Endothelial cell of hepatic sinusoid (primary cell): ENCODE measurements around the gene KRT6B.
"Not testable (repeated sequence)": the region's sequence is repeated elsewhere in the genome, so short reads cannot be mapped to it uniquely, and the experiment has no call there.

Experiments
- in situ Hi-C: cut with HindIII; loops from 2 replicates; pipeline ENCODE4 v1.10.0; 2017; ENCODE audit warnings: low sequenced_read_pairs

Gene KRT6B

DNA sequence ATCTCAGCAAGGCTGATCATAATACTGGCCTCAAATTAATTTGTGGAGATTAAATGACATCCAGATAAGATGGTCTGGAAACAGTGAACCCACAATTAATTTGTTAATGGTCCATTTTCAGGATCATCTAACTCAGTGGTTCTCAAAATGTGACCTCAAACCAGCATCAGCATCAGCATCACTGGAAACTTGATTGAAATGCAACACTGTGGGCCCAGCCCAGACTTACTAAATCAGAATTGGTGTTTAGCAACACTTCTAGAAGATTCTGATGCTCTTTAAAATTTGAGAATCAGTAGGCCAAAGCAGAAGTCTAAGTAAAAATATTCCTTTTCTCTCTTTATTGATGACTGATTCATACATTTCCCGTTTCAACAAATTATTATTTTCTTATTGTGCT, 35.2 kb downstream of the KRT6B start:
- in situ Hi-C loops = no loop called here

DNA sequence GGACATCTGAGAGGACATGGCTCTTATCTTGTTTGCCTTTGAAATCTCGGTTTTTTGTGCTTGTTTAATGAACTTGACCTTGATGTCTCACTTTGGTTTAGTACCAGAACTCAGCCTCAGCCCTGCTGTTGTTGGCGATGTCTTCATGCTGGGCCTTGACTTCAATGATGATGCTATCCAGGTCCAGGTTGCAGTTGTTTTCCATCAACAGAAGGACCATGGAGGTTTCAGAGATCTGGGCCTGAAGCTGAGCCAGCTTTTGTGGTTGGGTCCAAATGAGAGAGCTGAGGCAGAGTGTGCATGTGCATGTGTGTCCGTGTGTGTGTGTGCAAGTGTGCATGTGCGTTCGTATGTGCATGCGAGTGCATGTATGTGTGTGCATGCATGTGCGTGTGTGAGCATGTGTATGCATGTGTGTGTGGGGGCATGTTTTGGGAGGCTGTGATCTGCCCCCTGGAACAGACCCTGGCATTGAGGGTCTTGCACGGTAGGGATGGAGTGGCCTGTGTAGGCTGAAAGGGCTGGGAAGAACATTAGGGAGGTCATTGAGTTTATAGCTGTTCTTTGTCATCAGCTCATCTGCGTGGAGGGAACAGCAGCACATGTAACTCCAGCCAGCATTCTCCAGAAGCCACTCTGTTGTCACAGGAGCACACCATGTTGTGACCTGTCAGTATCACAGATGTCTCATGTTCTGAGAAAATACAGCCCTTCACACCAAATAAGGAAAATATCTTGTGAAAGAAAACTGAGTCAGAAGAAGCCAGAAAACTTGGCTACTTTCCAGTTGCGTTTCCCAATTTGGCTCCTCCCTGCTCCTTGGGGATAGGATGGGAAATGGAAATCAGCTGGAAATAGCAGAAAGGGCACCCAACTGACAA, 35.8 kb downstream of the KRT6B start:
- in situ Hi-C loops = no loop called here

- in situ Hi-C loops = no loop called here
These were observed 37.0 kb downstream of the KRT6B start for GRCh38 chr12:52414936-52415335.

GRCh38 chr12:52413782-52414345, 38.1 kb downstream of the KRT6B start:
- in situ Hi-C loops = no loop called here

DNA sequence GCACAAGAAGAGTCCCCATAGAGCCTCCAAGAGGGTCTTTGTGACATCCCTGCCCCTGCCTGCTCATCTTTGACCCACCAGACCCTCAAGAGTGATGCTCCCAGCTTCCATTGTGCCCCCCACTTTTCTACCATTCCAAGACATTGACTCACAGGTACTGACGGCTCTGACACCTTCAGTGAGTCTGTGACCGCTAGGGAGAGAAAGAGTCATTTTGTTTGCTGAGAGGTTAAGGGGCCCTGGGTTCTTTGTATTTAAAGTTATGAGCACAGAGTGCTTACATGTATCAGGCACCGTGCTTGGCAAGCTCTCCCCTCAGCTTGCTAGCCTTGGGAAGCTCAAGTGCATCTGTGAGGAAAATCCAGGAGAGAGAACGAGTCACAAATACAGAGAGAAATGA, 38.7 kb downstream of the KRT6B start:
- in situ Hi-C loops = no loop called here

- in situ Hi-C loops = no loop called here
These were observed 40.1 kb downstream of the KRT6B start for GRCh38 chr12:52411815-52412214.

GRCh38 chr12:52410589-52411248, 41.2 kb downstream of the KRT6B start:
- in situ Hi-C loops = not testable (repeated sequence)

DNA sequence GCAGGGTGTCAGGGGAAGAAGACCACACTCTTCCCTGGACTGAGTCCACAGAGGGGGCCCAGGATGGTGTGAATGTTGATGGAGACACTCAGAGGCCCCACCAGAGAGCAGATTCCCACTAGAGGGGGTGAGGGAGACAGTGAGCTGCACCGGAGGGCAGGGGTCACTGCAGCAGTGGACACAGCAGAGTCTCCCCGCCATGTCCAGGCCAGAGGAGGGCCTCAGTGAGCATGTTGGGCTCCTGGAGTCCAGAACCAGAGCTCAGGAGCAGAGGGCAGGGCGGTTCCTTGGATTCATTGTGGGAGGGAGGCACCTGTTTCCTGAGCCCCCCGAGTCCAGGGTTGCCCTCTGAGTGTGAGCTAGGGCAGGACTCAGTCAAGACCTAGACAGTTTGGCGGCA, 44.0 kb downstream of the KRT6B start:
- in situ Hi-C loops = no loop called here

GRCh38 chr12:52405922-52406385, 46.0 kb downstream of the KRT6B start, which contains the start of gene KRT82:
KRT82 (minus strand) TSS chr12:52406335; CDS start chr12:52406277, 58 bp downstream.
- in situ Hi-C loops = no loop called here

- in situ Hi-C loops = no loop called here
These were observed 47.0 kb downstream of the KRT6B start for GRCh38 chr12:52404951-52405350.

GRCh38 chr12:52403561-52403960, 48.4 kb downstream of the KRT6B start:
- in situ Hi-C loops = no loop called here

DNA sequence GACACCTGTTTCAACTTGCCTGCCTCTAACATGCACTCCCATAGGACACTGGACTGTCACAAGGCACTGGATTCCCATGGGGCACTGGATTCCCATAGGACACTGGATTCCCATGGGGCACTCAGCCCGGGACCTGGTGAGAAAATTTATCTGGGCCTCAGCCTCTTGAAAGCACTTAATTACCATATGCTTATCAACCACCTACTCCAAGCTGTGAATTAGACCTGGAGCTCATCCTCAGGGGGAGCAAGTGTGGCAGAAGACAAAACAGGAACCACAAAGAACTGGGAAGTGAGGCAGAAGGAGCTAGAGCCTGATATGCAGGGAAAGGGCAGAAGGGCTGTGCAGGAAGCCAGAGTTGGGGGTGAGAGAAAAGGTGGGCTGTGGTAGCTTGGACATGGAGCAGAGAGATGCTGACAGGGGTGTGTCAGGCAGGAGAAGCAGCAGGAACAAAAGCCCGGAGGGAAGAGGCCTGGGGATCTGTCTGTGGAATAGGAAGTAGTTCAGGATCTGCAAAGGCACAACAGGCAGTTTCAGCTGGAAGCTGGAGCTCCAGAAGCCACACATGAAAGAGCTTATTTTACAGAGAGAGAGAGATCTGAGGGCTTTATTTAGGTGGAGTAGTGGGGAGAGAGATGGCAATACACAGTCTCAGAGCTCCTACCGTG, 48.9 kb downstream of the KRT6B start:
- in situ Hi-C loops = no loop called here

- in situ Hi-C loops = no loop called here
These were observed 49.6 kb downstream of the KRT6B start for GRCh38 chr12:52402377-52402776.

DNA sequence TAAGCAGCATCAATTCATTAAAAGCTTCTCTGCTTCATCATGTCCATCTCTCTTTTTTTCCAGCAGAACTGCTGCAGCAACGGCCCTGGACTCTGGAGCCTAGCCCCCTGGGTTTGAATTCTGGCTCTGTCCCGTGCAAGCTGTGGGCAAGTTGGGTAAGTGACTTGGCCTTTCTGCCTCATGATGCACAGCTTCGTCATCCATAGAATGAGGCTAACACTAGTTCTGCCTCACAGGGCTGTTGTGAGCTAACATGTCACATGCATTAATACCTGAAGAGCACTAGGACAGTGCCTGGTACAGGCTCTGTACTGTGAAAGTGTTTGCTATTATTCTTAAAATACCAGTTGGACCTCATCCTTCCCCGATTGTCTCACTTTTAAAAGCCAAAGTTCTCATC, 50.0 kb downstream of the KRT6B start:
- in situ Hi-C loops = no loop called here

DNA sequence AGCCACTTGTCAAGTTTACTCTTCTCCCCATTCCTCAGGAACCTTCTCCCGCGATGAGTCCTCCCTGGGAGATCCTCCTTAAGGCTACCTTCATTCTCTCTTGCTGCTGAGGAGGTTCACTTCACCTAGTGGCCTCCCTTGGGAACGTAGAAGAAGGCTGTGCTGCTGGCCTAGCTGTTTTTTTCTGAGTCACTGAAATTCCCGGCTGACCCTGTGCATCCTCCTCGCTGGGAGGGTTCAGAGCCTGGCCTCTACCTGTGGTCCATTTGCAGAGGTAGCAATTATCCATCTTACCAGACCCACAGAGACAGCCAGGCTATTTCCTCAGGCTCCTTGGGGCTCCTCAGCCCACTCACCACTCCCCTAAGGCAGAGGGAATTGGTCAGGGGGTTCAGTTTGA, 50.4 kb downstream of the KRT6B start:
- in situ Hi-C loops = no loop called here

DNA sequence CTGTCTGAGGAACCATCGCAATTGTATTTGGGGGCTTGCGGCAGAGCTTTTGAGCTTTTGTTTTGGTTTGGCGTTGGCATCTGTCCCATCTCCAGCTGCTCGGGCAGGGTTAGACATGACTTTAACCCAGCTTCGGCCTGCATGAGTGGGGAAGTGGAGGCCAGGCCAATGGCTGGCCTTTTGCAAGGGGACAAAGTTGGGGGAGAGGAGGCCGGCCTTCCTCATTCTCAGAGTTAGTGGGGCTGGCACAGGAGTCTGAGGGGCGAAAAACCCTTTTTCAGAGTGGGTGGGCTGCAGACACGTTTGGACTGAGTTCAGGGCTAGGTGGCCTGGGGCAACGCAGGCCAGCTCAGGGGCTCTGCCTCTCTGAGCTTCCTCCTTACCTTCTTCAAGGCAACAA, 51.0 kb downstream of the KRT6B start:
- in situ Hi-C loops = no loop called here

DNA sequence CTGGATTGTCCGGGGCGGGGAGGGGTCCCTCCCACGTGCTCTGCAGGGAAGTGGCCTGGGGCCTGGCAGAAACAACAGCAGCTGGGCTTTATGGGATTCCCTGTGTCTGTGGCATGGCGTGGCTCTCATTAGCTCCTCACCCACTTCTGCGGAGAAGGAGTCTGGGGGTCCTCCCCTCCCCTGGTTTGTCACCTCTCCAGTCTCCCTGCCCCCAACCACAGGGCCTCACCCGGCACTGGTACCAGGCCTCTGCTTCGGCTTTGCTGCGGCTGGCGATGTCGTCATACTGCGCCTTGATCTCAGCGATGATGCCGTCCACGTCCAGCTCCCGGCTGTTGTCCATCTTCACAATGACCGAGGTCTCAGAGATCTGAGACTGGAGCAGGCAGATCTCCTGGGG, 52.2 kb downstream of the KRT6B start:
- in situ Hi-C loops = loop anchor here (5.0 kb wide), 1 partner anchor 33 kb away; the partner anchor contains the start of gene KRT75

DNA sequence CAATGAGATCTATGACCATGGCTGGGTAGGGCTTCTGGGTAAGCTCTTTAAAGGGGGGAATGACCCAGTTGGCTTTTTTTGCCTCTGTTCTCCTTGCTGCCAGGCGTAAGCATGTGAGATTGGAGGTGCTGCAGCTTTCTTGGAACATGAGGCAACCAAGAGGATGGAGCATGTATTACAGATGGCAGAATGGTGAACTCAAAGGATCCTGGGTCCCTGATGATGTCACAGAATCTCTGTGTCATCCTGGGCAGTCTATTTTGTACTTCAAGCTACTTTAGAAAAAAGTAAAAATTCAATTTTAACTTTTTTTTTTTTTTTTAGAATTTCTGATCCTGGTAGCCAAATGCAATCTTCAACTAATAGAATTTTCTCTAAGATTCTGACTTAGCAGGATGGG, 53.8 kb downstream of the KRT6B start:
- in situ Hi-C loops = loop anchor here (5.0 kb wide), 1 partner anchor 34 kb away; the partner anchor contains the start of gene KRT75

DNA sequence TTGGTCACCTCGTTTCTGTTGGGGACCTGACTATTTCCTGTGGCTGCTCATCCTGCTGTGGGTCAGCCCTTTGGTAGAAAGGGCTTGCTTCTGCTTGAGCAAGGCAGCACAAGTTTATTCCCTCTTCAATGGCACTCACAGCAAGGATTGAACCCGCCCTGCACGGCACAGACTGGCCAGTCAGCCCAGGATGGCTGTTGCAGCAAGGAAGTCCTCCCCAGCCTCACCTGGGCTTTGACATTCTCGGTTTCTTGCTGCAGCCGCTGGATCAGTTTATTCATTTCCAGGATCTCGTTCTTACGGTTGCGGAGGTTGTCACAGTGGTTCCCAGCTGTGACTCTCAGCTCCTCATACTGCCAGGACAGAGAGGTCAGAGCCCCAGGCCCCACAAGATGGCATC, 55.3 kb downstream of the KRT6B start:
- in situ Hi-C loops = loop anchor here (5.0 kb wide), 1 partner anchor 36 kb away; the partner anchor contains the start of gene KRT75
